HG02981 (cell line): Measurements from ENCODE around the gene HEXD.
"Not testable (repeated sequence)": the region's sequence is repeated elsewhere in the genome, so short reads cannot be mapped to it uniquely, and the experiment has no call there.

ENCODE experiments used
- ATAC-seq: cut with Tn5 transposase; IDR thresholded peaks from one replicate; pipeline ENCODE4 v1.9.1; 2021; ENCODE audit warnings: mild to moderate bottlenecking, moderate library complexity; ENCODE audit not compliant: unreplicated experiment

Gene HEXD

DNA sequence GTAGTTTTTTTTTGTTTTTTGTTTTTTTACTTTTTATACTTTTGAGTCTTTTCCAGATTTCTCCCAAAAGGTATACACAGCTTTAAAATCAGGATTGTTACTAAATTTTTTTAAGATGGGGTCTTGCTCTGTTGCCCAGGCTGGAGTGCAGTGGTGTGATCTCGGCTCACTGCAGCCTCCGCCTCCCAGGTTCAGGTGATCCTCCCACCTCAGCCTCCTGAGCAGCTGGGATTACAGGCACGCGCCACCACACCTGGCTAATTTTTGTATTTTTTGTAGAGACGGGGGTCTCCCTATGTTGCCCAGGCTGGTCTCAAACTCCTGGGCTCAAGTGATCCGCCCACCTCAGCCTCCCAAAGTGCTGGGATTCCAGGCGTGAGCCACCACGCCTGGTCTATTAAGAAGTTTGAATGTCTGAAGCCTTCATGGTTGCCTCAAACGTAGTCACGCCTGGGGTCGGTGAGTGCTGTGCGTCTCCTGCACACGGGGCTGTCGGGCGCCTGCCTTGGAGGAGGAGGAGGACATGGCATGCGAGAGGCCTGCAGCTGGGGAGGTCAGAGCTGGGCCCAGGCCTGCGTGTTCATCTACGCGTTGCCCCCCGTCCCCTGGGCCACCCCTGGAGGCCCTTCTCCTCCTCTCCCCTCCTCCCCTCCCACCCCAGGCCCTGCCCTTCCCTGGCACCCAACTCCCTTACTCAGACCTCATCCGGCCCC is 35.8 kb upstream of the HEXD start:
- not testable (repeated sequence) for ATAC-seq

DNA sequence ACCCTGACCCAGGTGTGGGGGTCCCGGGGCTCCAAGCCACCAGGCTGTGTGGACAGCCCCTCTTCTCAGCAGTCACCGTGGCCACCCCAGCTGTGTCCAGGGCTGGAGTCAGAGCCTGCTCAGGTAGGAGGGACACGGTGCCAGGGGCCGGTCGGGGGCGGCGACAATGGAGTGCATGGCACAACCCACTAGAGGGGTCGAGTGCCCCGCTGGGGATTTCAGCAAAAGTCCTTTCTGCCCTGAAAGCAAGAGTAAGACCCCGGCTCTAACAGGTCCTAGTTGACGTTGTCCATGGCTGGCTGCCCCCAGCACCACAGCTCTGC is 35.3 kb upstream of the HEXD start:
- ATAC-seq = no peak

DNA sequence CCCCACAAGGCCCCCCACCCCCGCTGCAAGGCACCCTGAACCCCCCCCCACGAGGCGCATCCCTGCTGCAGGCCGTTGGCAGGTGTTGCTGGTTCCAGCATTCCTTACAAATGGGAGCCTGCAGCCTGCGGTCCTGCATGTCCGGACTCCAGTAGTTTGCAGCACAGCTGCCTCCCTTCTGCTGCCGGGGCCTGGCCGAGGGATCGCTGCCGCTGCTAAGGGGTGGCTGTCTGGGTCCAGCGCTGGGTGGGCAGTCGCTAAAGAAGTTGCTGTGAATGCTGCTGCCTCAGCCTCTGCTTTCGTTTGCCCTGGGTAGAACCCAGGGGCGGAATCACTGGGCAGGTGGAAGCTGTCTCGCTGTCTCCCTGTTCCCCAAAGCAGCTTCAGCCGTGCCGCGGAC is 34.7 kb upstream of the HEXD start:
- ATAC-seq = no peak

DNA sequence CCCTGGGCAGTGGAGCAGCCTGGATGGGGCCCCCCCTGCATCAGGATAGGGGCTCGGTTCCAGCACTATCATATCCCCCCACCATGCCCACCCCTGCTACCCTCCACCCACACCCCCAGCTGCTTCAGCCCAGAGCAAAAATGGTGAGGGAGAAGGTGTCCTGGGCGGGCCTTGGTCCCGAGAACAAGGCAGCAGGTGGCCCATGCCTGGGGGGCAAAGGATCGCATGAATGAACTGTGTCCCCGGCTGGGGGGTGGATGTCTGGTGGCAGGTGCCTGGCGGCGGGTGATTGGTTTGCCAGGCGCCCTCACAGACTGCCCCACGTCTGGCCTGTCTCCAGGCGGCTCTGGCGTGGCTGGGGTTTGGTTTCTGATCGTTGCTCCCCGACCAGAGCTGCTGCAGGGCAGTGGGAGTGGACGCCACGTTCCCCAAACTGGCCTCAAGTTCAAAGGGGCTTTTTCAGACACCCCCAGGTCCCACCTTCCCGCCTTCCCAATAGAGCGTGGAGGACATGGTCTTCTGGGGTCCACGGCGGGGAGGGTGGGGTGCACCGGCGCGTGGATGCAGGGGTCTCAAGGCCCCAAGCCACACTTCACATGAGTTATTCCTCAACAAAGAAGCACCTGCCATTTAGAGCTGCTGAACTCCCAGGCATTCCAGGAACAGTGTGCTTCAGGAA is 34.0 kb upstream of the HEXD start:
- ATAC-seq = no peak

DNA sequence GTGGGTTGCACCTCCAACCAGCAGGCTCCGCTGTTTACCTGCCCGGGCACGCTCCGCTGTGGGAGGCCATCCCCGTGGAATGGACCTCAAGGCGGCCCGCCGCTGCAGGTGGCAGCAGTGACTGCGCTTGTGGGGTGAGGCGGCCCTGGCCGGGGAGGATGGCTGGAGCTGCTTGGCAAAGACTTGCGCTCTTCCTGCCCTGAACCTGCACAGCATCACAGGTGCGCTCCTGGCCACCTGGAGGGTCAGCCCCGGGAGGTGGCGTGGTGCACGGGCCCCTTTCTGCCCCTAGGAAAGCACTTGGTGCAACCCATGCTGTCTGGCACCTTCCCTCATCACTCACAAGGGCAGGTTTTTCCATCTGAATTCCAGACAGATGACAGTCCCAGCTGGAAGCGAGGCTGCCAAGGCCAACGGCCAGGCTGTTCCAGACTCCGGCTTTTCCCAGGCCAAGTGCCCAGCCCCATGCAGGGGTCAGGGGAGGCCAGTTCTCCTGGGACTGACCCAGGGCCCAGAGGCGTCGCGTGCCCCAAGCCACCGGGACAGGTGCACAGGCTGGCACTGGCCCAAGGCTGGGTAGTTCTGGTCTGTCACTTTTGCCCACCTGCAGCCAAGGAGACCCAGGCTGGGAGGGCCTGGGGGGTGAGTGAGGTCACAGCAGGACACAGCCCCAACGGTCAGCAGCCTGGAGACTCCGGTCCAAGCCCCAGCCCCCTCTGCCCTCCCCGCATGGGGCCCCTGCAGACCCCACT is 33.2 kb upstream of the HEXD start:
- no peak for ATAC-seq

DNA sequence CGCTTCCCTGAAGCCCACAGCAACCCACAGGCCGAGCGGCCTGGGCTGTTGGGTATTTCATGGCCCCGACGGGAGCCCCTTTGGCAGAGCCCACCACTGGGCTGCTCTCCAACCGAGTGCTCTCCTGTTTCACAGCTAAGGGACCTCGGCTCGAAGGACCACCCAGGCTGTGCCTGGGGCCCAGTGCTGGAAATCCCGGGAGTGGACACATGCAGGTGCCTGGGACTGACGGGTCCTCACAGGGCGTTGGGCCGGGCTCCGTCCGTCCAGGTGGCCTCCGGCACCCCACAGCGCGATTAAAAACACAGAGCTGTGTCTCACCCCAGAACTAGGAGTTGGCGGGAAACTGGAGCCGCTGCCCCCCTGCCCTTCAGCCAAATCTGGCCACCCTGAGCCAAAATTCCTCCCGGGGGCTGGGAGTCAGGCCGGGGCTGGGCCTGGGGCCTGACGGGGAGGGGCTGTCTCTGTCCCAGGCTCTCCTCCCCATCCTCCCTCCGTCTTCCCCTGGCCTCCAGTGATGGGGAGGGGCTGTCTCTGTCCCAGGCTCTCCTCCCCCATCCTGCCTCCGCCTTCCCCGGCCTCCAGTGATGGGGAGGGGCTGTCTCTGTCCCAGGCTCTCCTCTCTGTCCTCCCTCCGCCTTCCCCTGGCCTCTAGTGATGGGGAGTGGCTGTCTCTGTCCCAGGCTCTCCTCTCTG is 32.4 kb upstream of the HEXD start:
- ATAC-seq = no peak

DNA sequence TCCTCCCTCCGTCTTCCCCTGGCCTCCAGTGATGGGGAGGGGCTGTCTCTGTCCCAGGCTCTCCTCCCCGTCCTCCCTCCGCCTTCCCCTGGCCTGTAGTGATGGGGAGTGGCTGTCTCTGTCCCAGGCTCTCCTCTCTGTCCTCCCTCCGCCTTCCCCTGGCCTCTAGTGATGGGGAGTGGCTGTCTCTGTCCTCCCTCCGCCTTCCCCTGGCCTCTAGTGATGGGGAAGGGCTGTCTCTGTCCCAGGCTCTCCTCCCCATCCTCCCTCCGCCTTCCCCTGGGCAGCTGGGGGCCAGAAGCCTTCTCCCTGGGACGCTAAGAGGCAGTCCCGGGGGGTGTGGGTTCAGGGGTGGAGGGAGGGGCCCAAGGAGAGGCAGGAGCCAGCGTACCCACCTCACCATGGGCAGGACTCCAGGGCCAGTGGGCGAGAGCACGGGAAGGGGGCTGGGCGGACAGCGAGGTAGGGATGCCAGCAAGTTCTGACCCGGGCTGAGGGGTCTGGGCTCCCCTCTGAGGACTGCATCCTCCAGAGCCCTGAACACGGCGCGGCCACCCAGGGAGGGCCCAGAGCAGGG is 31.8 kb upstream of the HEXD start:
- no peak for ATAC-seq

DNA sequence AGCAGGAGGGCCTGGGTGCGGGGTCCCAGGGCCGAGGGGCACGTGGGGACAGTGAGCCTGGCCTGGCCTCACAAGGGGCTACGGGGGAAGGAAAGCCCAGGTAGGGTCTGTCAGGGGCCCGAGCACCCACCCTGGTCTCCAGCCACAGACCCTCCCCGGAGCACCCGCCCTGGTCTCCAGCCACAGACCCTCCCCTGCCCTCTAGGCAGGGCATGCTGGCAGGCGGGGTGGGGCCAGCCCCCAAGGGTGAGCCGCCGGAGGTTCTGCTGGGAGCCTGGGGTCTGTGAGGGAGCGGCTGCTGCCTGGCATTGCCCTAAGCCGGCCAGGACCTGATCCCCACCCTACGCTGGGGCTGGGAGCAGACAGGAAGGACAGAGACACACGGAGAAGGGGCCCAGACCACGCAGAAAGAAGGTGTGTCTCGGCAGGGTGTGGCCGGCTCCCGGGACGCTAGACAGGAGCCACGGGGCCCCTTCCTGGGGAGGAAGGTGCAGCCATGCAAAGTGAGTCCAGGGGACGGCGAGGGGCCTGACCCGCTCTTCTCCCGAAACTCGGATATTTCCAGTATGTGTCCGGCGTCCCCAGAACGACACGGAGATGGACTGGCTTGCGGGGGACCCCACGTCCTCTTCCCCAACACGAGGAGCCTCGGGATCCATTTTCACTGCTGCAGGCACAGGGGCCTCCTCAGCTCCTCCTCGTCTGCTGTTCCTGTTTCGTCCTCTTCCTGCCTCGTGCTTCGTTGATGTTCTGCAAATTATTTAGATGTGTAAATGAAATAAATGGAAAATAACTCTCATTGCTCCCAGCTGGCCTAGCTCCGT is 31.1 kb upstream of the HEXD start:
- no peak for ATAC-seq

DNA sequence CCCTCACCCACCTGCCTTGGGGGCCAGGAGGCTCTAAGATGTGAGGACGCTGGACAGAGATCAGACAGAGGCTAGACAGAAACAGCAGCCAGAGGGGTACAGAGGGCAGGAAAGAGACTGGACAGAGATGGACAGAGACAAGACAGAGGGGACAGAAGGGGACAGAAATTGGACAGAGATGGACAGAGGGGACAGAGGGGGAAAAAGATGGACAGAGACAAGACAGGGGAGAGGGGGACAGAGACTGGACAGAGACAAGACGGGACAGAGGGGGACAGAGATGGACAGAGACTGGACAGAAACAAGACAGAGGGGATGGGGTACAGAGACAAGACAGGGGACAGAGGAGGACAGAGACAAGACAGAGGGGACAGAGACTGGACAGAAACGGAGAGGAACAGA is 30.4 kb upstream of the HEXD start:
- no peak for ATAC-seq

DNA sequence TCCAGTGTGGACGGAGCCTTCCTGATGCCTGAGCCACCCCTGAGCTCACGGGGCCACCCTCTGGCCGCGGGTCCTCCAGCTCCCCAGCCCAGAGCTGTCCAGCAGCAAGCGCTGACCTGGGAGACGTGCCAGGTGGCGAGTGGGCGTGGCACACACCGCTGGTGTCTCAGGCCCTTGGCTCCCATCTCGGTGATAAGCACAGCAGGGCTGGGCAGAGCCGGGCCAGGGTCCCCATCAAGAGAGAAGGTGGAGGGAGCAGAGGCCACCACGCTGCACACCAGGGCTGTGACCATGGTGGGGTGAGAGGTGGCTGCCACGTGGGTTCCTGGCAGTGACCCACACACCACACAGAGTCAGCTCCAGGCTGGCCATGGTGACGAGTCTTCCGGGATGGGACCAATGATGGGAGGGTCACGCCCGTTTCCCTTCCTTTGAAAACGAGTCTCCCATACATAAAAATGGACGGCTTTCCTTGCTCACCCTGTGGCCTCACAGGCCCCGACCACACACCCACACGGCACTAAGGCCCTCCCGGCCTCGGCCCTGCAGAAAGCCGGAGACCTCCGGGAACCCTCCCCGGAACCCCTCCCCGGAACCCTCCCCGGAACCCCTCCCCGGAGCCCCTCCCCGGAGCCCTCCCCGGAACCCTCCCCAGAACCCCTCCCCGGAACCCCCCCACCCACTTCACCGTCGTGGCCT is 29.8 kb upstream of the HEXD start:
- ATAC-seq = no peak

DNA sequence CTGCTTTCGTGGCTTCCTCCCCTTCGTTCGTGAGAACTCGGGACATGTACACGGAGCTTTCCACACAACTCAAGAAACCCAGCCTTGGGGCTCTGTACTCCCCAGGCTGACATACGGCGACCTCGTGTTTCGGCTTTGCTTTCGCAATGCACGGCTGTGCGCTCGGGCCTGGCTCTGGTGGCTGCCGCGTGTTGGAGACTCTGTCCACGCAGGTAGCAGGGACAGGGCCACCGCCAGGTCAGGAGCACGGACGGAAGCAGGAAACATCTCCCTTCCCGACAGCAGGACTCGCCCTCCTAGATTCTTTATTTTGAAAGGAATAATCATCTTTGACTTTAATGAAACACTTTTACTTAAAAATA is 29.2 kb upstream of the HEXD start:
- no peak for ATAC-seq

DNA sequence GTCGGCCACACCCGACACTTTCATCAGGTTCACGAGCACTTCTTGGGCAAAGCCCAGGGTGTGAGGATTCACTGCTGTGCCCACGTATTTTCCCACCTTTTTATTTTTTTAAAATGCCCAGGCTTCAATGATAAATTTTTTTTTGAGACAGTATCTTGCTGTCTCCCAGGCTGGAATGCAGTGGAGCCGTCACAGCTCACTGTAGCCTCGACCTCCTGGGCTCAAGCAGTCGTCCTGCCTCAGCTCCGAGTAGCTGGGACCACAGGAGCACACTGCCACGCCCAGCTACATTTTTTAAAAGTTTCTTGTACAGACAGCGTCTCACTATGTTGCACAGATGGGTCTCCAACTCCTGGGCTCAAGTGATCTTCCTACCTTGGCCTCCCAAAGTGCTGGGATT is 28.8 kb upstream of the HEXD start:
- ATAC-seq = no peak

DNA sequence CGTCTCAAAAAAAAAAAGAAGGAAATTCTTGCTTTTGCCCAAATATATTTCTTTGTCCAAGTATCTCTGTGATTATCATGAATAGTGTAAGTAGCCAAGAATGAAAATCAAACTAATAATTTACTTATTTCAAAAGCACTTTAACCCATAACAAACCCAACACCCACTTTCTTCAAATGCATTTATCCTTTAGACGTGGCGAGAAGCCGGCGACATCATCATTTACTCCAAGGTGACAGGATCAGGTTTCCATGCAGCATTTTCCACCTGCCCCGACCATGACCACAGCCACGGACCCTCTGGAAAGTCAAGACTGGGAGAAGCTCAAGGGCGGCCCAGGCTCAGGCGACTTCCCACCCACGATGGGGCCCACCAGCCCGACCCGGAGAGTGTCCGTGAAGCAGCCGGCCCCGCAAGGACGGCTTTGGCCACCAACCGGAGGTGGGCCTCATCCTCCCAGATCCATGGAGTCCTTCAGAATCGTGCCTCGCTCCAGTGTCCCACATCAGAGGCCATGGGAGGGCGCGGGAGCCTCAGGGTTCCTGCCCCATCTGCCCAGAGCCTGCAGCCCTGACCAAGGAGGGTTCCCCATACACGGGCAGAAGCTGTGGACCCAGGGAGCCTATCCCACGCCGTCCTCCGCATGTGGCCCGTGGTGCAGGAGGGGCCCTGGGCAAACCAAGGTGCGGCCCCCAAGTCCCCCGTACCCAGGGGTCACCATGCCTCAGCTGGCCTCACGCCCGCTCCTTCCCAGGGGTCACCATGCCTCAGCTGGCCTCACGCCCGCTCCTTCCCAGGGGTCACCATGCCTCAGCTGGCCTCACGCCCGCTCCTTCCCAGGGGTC is 27.9 kb upstream of the HEXD start:
- ATAC-seq = no peak

DNA sequence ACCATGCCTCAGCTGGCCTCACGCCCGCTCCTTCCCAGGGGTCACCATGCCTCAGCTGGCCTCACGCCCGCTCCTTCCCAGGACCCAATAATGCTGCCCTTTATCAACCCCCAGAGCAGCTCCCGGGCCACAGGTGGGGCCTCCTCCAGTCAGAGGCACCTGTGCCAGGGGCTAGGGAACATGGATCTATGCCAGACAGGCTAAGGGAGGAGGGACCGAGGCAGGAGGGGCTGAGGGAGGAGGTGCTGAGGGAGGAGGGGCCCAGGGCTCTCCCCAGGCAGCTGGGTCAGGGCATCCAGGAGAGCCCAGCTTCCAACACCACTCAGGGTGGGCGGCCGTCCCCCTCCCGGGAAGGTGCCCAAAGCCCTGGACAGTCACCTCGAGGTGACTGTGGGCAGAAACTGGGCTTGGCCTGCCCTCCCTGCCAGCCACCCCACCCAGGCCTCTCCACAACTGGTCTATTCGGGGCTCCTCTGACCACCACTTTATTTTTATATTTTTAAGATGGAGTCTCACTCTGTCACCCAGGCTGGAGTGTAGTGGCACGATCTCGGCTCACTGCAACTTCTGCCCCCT is 27.2 kb upstream of the HEXD start:
- no peak for ATAC-seq

DNA sequence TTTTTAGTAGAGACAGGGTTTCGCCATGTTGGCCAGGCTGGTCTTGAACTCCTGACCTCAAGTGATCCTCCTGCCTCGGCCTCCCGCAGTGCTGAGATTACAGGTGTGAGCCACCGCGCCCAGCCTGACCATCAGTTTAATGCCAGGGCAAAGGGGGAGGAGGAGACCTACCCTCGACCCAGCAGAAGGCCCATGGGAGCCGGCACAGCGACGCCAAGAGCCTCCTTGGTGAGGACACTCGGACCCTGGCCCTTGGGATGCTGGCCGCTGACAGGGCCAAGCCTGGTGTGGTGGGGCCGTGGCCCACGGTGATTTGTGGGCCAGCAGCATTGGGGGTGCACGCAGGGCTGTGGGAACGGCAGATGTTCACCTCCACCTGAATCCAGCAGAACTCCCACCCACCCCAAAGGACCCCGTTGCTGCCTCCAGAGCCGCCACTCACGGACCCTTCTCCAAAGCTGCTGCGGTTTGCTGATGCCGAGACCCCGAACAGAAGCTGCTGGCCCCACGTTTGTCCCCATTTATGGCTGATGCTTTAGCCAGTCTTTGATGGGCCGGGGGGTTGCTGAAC is 26.6 kb upstream of the HEXD start:
- ATAC-seq = no peak

DNA sequence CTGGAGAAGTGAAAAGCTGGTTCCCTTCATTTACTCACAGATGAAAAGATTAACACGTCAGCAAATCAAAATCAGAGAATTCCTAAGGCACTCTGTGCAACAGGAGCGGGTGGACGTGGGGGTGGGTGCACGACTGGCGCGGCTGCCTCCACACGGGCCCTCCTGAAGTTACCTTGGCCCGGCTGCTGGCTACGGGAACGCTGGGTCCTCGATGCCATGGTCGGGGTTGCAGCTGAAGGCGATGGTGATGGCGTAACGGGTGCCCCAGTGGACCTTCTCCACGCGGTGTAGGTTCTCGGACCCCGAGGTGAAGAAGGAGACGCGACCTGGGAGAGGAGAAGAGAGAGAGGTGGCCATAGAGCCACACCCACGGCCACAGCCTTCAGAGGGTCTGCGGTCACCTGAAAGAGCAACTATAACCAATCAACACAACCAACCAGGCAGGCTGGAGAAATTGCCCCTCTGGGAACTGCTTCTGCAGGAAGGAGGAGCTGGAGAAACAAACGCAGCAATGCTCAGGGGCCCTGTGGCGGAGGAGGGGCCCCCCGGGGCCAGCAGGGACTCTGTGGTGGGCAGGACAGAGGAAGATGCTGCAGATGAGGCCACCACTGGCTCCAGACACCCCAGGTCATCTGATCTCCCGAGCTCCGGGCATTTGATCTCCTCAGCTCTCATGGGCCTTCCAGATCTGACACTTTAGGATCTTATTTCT is 25.8 kb upstream of the HEXD start:
- ATAC-seq = no peak

DNA sequence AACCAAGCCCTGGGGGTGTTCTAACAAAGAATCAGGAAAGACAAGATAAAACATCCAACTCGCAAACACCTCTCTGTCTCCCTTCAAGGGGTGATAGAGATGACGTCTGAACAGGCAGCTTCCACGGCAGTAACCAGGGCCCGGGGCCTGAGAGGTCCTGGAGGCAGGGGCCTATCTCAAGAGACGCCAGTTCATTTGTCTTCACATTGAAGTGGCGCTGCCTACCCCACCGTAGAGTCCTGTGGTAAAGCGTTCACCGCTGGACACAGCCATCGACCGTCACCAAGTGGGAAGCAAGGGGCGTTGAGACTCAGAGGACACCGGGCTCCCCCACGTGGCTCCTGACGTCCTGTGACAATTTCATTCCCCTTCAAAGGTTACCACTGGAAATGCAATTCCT is 25.2 kb upstream of the HEXD start:
- no peak for ATAC-seq

DNA sequence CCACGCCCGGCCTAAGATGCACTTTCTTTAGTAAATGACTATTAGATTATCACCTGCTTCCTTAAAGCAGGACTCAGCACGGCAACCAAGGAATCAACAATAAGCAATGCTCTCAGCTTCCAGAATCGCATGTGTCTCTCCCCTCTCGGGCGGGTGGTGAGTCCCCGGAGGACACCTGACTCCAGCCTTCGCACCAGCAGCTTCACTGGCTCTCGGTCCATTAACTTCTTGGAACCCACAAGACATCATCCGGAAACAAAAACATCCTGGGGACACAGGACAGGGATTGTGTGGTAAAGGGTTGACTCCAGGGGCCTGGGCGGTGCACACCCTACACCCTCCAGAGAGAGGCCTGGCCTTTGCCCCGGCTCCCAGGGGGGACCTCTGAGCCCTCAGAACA is 23.9 kb upstream of the HEXD start:
- ATAC-seq = no peak
